Endodermal cell (in vitro differentiated cells): ENCODE measurements around the gene SH3BP4. TPM values are rescaled to one million over a fixed set of nuclear protein-coding genes. Genes with fewer than 3 reads are reported as not detected.

Experiments
- DNase-seq: peaks from one replicate; pipeline ENCODE4 v3.0.0-alpha.2; 2017
- H3K27ac ChIP-seq: 2 replicates; pipeline ENCODE4 v1.5.1; 2013; ENCODE audit warnings: mild to moderate bottlenecking, low read depth, low read length, moderate library complexity
- H3K27me3 ChIP-seq: 2 replicates; pipeline ENCODE4 v1.6.1; 2013; ENCODE audit warnings: mild to moderate bottlenecking, low read length, moderate library complexity; ENCODE audit not compliant: insufficient read depth, control insufficient read depth, poor library complexity, severe bottlenecking
- H3K36me3 ChIP-seq: 2 replicates; pipeline ENCODE4 v1.7.0; 2013; ENCODE audit warnings: mild to moderate bottlenecking, low read length, moderate library complexity; ENCODE audit not compliant: control insufficient read depth, insufficient read depth
- H3K4me1 ChIP-seq: one replicate; pipeline ENCODE4 v1.7.0; 2013; ENCODE audit warnings: low read length; ENCODE audit not compliant: control insufficient read depth, insufficient read depth
- H3K4me3 ChIP-seq: 2 replicates; pipeline ENCODE4 v1.5.1; 2013; ENCODE audit warnings: mild to moderate bottlenecking, low read length, moderate library complexity
- H3K9ac ChIP-seq: 2 replicates; pipeline ENCODE4 v1.6.1; 2013; ENCODE audit warnings: mild to moderate bottlenecking, low read length, moderate library complexity; ENCODE audit not compliant: poor library complexity, severe bottlenecking; ENCODE audit errors: extremely low read depth
- H3K9me3 ChIP-seq: 2 replicates; pipeline ENCODE4 v1.6.1; 2013; ENCODE audit warnings: mild to moderate bottlenecking, low read length, moderate library complexity; ENCODE audit not compliant: control insufficient read depth
- H3K27ac Mint-ChIP-seq: 2 replicates; pipeline ENCODE4 v1.8.0; 2020; ENCODE audit warnings: mixed read lengths
- H3K27me3 Mint-ChIP-seq: 2 replicates; pipeline ENCODE4 v1.8.0; 2021; ENCODE audit warnings: mild to moderate bottlenecking, mixed read lengths; ENCODE audit not compliant: insufficient read depth
- H3K36me3 Mint-ChIP-seq: 2 replicates; pipeline ENCODE4 v1.8.0; 2020; ENCODE audit warnings: low read depth, mixed read lengths
- H3K4me1 Mint-ChIP-seq: 2 replicates; pipeline ENCODE4 v1.8.0; 2020; ENCODE audit warnings: mixed read lengths
- H3K4me3 Mint-ChIP-seq: 2 replicates; pipeline ENCODE4 v1.8.0; 2020; ENCODE audit warnings: mild to moderate bottlenecking, moderate library complexity, mixed read lengths
- H3K9me3 Mint-ChIP-seq: 2 replicates; pipeline ENCODE4 v1.8.0; 2020; ENCODE audit warnings: mild to moderate bottlenecking, mixed read lengths
- WGBS, 2 experiments: methylation state at CpG; one replicate each; pipeline versions ENCODE4 v1.1.5 to v1.1.7; 2013; ENCODE audit warnings: missing lambda C conversion rate in 2 of 2, mixed read lengths in 1 of 2; ENCODE audit not compliant: insufficient coverage in 1 of 2, insufficient read length in 1 of 2; 5-methylcytosine and 5-hydroxymethylcytosine counted together
- total RNA-seq, 2 donors: library from RNA; stranded (reverse); fragmentation: NEBNext Ultra II Directional in 1 of 2; extraction: Animal tissue kit (Norgen Biotek cat#: 25700) in 1 of 2; gene quantifications; 2 replicates in 1 of 2; 3 replicates in 1 of 2; pipeline ENCODE4 v1.2.1, GENCODE V29; 2021
- TF ChIP-seq, protein P1 (sequence below): fragments of 200-600 bp; sonication (generic); conservative IDR thresholded peaks from 2 replicates; pipeline ENCODE4 v1.5.0; 2021; ENCODE audit warnings: antibody characterized with exemption, mild to moderate bottlenecking

Gene SH3BP4
- total RNA-seq, 2 donors from 2014 or later = 49.1 to 53.4 TPM

- 93 to 94% methylated on average over 3 to 5 of the region's 5 CpGs for WGBS, 2 experiments
- Histone ChIP-seq H3K27ac (no peak overlapping the region), H3K9ac (no peak overlapping the region), H3K27me3 (no peaks in the 10 kb centered on the region), H3K9me3 (no peaks in the 10 kb centered on the region), H3K4me3 (no peak overlapping the region), H3K36me3 (no peaks in the 10 kb centered on the region), H3K4me1 (no peaks in the 10 kb centered on the region)
- Mint-ChIP-seq H3K27ac (no peak overlapping the region), H3K4me3 (no peak overlapping the region), H3K27me3 (no peaks in the 10 kb centered on the region), H3K4me1 (peaks cover 4% of the 10 kb centered on the region), H3K36me3 (no peaks in the 10 kb centered on the region), H3K9me3 (no peaks in the 10 kb centered on the region)
- no peak for DNase-seq
- TF ChIP-seq, protein P1, sequence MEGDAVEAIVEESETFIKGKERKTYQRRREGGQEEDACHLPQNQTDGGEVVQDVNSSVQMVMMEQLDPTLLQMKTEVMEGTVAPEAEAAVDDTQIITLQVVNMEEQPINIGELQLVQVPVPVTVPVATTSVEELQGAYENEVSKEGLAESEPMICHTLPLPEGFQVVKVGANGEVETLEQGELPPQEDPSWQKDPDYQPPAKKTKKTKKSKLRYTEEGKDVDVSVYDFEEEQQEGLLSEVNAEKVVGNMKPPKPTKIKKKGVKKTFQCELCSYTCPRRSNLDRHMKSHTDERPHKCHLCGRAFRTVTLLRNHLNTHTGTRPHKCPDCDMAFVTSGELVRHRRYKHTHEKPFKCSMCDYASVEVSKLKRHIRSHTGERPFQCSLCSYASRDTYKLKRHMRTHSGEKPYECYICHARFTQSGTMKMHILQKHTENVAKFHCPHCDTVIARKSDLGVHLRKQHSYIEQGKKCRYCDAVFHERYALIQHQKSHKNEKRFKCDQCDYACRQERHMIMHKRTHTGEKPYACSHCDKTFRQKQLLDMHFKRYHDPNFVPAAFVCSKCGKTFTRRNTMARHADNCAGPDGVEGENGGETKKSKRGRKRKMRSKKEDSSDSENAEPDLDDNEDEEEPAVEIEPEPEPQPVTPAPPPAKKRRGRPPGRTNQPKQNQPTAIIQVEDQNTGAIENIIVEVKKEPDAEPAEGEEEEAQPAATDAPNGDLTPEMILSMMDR = peak; percentile 46
These were observed 35.1 kb upstream of the SH3BP4 start for GRCh38 chr2:234916674-234917073.

DNA sequence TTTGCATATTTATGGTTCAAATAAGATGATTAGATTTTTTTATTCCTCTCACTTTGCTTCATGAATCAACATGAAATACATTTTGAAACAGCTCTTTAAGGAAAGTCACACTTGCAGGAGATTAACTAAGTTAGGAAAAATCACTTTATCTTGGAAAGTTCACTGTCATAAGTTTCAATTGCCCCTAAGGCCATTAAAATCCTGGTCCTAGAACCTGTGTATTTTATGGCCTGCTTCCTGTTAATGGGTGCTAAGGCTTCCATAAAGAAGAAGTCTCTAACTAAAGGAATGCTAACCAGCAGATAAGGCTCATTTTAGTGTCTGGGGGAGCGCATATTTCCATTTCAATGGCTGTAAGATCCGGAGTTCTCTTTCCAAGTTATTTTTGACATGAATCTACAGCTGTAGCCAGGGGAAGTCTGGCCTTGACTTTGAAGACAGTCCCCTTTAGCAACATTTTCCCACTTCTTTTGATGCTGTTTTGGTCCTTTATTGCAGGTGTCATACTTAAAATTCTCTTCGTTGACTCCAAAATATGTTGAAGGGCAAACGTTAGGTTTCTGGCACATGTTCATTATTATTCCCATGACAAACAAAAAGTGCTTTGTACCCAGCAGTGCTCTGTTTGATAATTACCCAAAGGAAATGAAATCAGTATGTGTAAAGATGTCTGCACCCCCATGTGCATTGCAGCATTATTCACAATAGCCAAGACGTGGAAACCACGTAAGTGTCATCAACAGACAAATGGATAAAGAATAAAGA is 34.4 kb upstream of the SH3BP4 start:
- peak overlapping the region; percentile 21 for H3K27ac ChIP-seq
- peaks cover 3% of the 10 kb centered on the region for H3K4me1 Mint-ChIP-seq
- H3K9ac ChIP-seq = no peak overlapping the region
- H3K4me3 Mint-ChIP-seq = no peak overlapping the region
- no peak for DNase-seq
- H3K27me3 ChIP-seq = no peaks in the 10 kb centered on the region
- H3K9me3 ChIP-seq = no peaks in the 10 kb centered on the region
- H3K36me3 Mint-ChIP-seq = no peaks in the 10 kb centered on the region
- H3K4me1 ChIP-seq = no peaks in the 10 kb centered on the region
- H3K9me3 Mint-ChIP-seq = no peaks in the 10 kb centered on the region
- 35 to 67% methylated on average over 4 to 6 of the region's 6 CpGs for WGBS, 2 experiments
- TF ChIP-seq, protein P1 = no peak
- H3K27me3 Mint-ChIP-seq = no peaks in the 10 kb centered on the region
- H3K4me3 ChIP-seq = no peak overlapping the region
- no peaks in the 10 kb centered on the region for H3K36me3 ChIP-seq
- H3K27ac Mint-ChIP-seq = no peak overlapping the region

GRCh38 chr2:234919711-234920110 is 32.1 kb upstream of the SH3BP4 start:
- no peak for DNase-seq
- H3K4me3 ChIP-seq = no peak overlapping the region
- no peaks in the 10 kb centered on the region for H3K27me3 ChIP-seq
- H3K27ac ChIP-seq = no peak overlapping the region
- H3K4me3 Mint-ChIP-seq = no peak overlapping the region
- H3K36me3 Mint-ChIP-seq = no peaks in the 10 kb centered on the region
- H3K4me1 Mint-ChIP-seq = no peaks in the 10 kb centered on the region
- TF ChIP-seq, protein P1 = no peak
- no peaks in the 10 kb centered on the region for H3K9me3 ChIP-seq
- H3K27ac Mint-ChIP-seq = no peak overlapping the region
- H3K9ac ChIP-seq = no peak overlapping the region
- H3K4me1 ChIP-seq = no peaks in the 10 kb centered on the region
- H3K36me3 ChIP-seq = no peaks in the 10 kb centered on the region
- 92 to 98% methylated on average over 3 of the region's 3 CpGs for WGBS, 2 experiments
- H3K27me3 Mint-ChIP-seq = no peaks in the 10 kb centered on the region
- H3K9me3 Mint-ChIP-seq = peaks cover 5% of the 10 kb centered on the region
